Stimulated activated CD8-positive, alpha-beta memory T cell treated with anti-CD3 and anti-CD28 coated beads, Interleukin-12 subunit alpha, Interleukin-12 subunit beta, amount 100 ng/mL, for 24 hours (primary cell): ENCODE results near the gene SPRED2.

Experiments used
- DNase-seq: peaks from one replicate; pipeline ENCODE4 v3.0.0-alpha.2; 2020; ENCODE audit errors: extremely low read depth

SPRED2 gene

GRCh38 chr2:65442420-65443020, 10.1 kb upstream of the SPRED2 start:
- DNase-seq = no peak

- DNase-seq = no peak
Observed at GRCh38 chr2:65438137-65438899, 5.9 kb upstream of the SPRED2 start.

GRCh38 chr2:65437392-65438135, 5.2 kb upstream of the SPRED2 start:
- DNase-seq = no peak

GRCh38 chr2:65436824-65437221, 4.4 kb upstream of the SPRED2 start:
- DNase-seq = peak; percentile 19

- no peak for DNase-seq
Observed at GRCh38 chr2:65436169-65436823, 3.9 kb upstream of the SPRED2 start.

- DNase-seq = peak; percentile 15
Observed at GRCh38 chr2:65435625-65436168, 3.3 kb upstream of the SPRED2 start.

- DNase-seq = no peak
Observed at GRCh38 chr2:65434592-65435241, 2.3 kb upstream of the SPRED2 start.

- no peak for DNase-seq
Observed at GRCh38 chr2:65431421-65432226, 775 bp downstream of the SPRED2 start.

- DNase-seq = peak; percentile 33
Observed at GRCh38 chr2:65430603-65431420, 1.6 kb downstream of the SPRED2 start.

GRCh38 chr2:65429786-65430602, 2.4 kb downstream of the SPRED2 start:
- no peak for DNase-seq

- DNase-seq = no peak
Observed at GRCh38 chr2:65427532-65427931, 4.9 kb downstream of the SPRED2 start.

- no peak for DNase-seq
Observed at GRCh38 chr2:65425276-65425675, 7.1 kb downstream of the SPRED2 start.

- no peak for DNase-seq
Observed at GRCh38 chr2:65424391-65424790, 8.0 kb downstream of the SPRED2 start.

GRCh38 chr2:65421432-65421748, 11.0 kb downstream of the SPRED2 start:
- no peak for DNase-seq

GRCh38 chr2:65420712-65421431, 11.5 kb downstream of the SPRED2 start:
- DNase-seq = no peak

GRCh38 chr2:65417509-65418085, 14.8 kb downstream of the SPRED2 start:
- DNase-seq = no peak

GRCh38 chr2:65416945-65417344, 15.5 kb downstream of the SPRED2 start:
- DNase-seq = no peak

GRCh38 chr2:65416321-65416720, 16.1 kb downstream of the SPRED2 start:
- DNase-seq = no peak
